ENCODE measurements around the gene SLC44A3. TPM values are rescaled to one million over a fixed set of nuclear protein-coding genes. Genes with fewer than 3 reads are reported as not detected.
A peak's percentile ranks its signal among the peaks of the same experiment; 100 is the strongest.

SLC44A3 gene
- total RNA-seq, 1 experiment from 2014 or later: 16.9 TPM

- POLR2A ChIA-PET: interaction anchor here (1.3 kb wide), 1 partner anchor 11 kb away, joined by 5 read pairs; no protein-coding TSS in a partner anchor
- peak in 1 of 2 experiments; percentile 12 for DNase-seq
- no peak for TF ChIP-seq CTCF (IDR thresholded peaks at IDR 0.05; ENCODE audit: insufficient read depth in 1 of 2, low read depth in 1 of 2, low read length in 1 of 2, severe bottlenecking in 1 of 2, unreplicated experiment in 1 of 2)
Measured at GRCh38 chr1:94864821-94865220, 44.7 kb downstream of the SLC44A3 start.

GRCh38 chr1:94865360-94865759, 45.2 kb downstream of the SLC44A3 start:
- H3K36me3 Mint-ChIP-seq (ENCODE audit: insufficient read depth, unreplicated experiment): peaks cover 14% of the 10 kb centered on the region
- POLR2A ChIA-PET: interaction anchor here (0.5 kb wide), 1 partner anchor 211 kb away, joined by 7 read pairs; no protein-coding TSS in a partner anchor
- Histone ChIP-seq H3K4me1 (peaks cover 41% of the 10 kb centered on the region), H3K9me3 (no peaks in the 10 kb centered on the region), H3K36me3 (ENCODE audit: control insufficient read depth, insufficient read depth, low read length) (no peaks in the 10 kb centered on the region), H3K4me3 (ENCODE audit: low read depth, low read length) (no peak overlapping the region), H3K27me3 (replicated peaks; ENCODE audit: control insufficient read depth, insufficient read depth, low read length) (no peaks in the 10 kb centered on the region)
- H3K27me3 Mint-ChIP-seq (ENCODE audit: insufficient read depth, unreplicated experiment): no peaks in the 10 kb centered on the region
- peak overlapping the region; percentile 57 for H3K4me3 Mint-ChIP-seq (ENCODE audit: unreplicated experiment)
- DNase-seq: no peak
- peaks cover 38% of the 10 kb centered on the region for H3K4me1 Mint-ChIP-seq (ENCODE audit: low read depth, unreplicated experiment)
- intact Hi-C loops (cut with micrococcal nuclease; ENCODE audit: unreplicated experiment): loop anchor here (2.0 kb wide), 1 partner anchor 19 kb away; no protein-coding TSS in a partner anchor
- no TSS peak for BruUV-seq (replicated peaks)
- peak overlapping the region; percentile 76 for H3K27ac Mint-ChIP-seq (ENCODE audit: unreplicated experiment)
- TF ChIP-seq CTCF (IDR thresholded peaks at IDR 0.05; ENCODE audit: insufficient read depth in 1 of 2, low read depth in 1 of 2, low read length in 1 of 2, severe bottlenecking in 1 of 2, unreplicated experiment in 1 of 2): no peak
- CTCF ChIA-PET: interaction anchor here (0.5 to 1.4 kb wide), 2 partner anchors 11 to 58 kb away, joined by 3 to 6 read pairs; no protein-coding TSS in a partner anchor
- no peaks in the 10 kb centered on the region for H3K9me3 Mint-ChIP-seq (ENCODE audit: unreplicated experiment)

More at GRCh38 chr1:94864821-94865220, 44.7 kb downstream of the SLC44A3 start:
- Histone ChIP-seq H3K9me3 (no peaks in the 10 kb centered on the region), H3K4me1 (peaks cover 41% of the 10 kb centered on the region), H3K4me3 (ENCODE audit: low read depth, low read length) (no peak overlapping the region), H3K27me3 (replicated peaks; ENCODE audit: control insufficient read depth, insufficient read depth, low read length) (no peaks in the 10 kb centered on the region), H3K36me3 (ENCODE audit: control insufficient read depth, insufficient read depth, low read length) (no peaks in the 10 kb centered on the region)
- H3K27ac Mint-ChIP-seq (ENCODE audit: unreplicated experiment): peak overlapping the region; percentile 76
- CTCF ChIA-PET: interaction anchor here (1.4 kb wide), 1 partner anchor 10 kb away, joined by 6 read pairs; no protein-coding TSS in a partner anchor
- H3K9me3 Mint-ChIP-seq (ENCODE audit: unreplicated experiment): no peaks in the 10 kb centered on the region
- intact Hi-C loops (cut with micrococcal nuclease; ENCODE audit: unreplicated experiment): loop anchor here (2.0 to 5.0 kb wide), 2 partner anchors 20 to 62 kb away; partner anchors contain the start of gene CNN3
- peaks cover 43% of the 10 kb centered on the region for H3K4me1 Mint-ChIP-seq (ENCODE audit: low read depth, unreplicated experiment)
- no peaks in the 10 kb centered on the region for H3K27me3 Mint-ChIP-seq (ENCODE audit: insufficient read depth, unreplicated experiment)
- peaks cover 14% of the 10 kb centered on the region for H3K36me3 Mint-ChIP-seq (ENCODE audit: insufficient read depth, unreplicated experiment)
- BruUV-seq (replicated peaks): no TSS peak
- peak overlapping the region; percentile 57 for H3K4me3 Mint-ChIP-seq (ENCODE audit: unreplicated experiment)

GRCh38 chr1:94866164-94866807, 46.1 kb downstream of the SLC44A3 start:
- POLR2A ChIA-PET: interaction anchor here (0.5 kb wide), 1 partner anchor 210 kb away, joined by 7 read pairs; no protein-coding TSS in a partner anchor
- no peak overlapping the region for H3K27ac Mint-ChIP-seq (ENCODE audit: unreplicated experiment)
- H3K9me3 ChIP-seq: no peaks in the 10 kb centered on the region

More at GRCh38 chr1:94866164-94866807, 46.1 kb downstream of the SLC44A3 start:
- intact Hi-C loops (cut with micrococcal nuclease; ENCODE audit: unreplicated experiment): no loop called here
- Mint-ChIP-seq H3K4me3 (ENCODE audit: unreplicated experiment) (no peak overlapping the region), H3K9me3 (ENCODE audit: unreplicated experiment) (no peaks in the 10 kb centered on the region), H3K4me1 (ENCODE audit: low read depth, unreplicated experiment) (peaks cover 31% of the 10 kb centered on the region), H3K36me3 (ENCODE audit: insufficient read depth, unreplicated experiment) (peaks cover 14% of the 10 kb centered on the region), H3K27me3 (ENCODE audit: insufficient read depth, unreplicated experiment) (no peaks in the 10 kb centered on the region)
- H3K4me1 ChIP-seq: peaks cover 41% of the 10 kb centered on the region
- H3K27me3 ChIP-seq (replicated peaks; ENCODE audit: control insufficient read depth, insufficient read depth, low read length): no peaks in the 10 kb centered on the region
- TF ChIP-seq CTCF (IDR thresholded peaks at IDR 0.05; ENCODE audit: insufficient read depth in 1 of 2, low read depth in 1 of 2, low read length in 1 of 2, severe bottlenecking in 1 of 2, unreplicated experiment in 1 of 2): no peak
- CTCF ChIA-PET: interaction anchor here (1.4 kb wide), 1 partner anchor 12 kb away, joined by 6 read pairs; no protein-coding TSS in a partner anchor
- H3K36me3 ChIP-seq (ENCODE audit: control insufficient read depth, insufficient read depth, low read length): peaks cover under 1% of the 10 kb centered on the region; the same call in 1 of the 2 replicates
- no peak for DNase-seq
- no peak overlapping the region for H3K4me3 ChIP-seq (ENCODE audit: low read depth, low read length)
- BruUV-seq (replicated peaks): no TSS peak
